ENCODE results near the gene NFIB.

The NFIB gene

DNA sequence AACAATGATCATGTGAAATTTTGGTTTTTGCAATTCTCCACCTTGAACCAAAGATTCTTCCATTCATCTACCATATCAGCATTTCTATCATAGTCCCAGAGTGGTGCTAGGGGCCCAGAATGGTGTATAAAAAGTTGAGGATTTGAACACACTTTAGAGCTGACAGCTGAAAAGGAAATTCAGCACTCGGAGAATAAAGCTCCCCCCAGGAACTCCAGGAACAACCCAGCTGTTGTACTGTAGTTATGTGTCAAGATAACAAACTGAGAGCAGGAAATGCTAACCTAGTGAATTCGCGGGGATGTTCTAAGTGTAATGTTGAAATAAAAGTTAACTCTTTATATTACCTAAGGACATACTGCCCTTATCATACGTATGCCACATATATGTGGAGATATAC, 216.7 kb downstream of the NFIB start:
- H3K27ac ChIP-seq, result peak overlapping the region; percentile 89

DNA sequence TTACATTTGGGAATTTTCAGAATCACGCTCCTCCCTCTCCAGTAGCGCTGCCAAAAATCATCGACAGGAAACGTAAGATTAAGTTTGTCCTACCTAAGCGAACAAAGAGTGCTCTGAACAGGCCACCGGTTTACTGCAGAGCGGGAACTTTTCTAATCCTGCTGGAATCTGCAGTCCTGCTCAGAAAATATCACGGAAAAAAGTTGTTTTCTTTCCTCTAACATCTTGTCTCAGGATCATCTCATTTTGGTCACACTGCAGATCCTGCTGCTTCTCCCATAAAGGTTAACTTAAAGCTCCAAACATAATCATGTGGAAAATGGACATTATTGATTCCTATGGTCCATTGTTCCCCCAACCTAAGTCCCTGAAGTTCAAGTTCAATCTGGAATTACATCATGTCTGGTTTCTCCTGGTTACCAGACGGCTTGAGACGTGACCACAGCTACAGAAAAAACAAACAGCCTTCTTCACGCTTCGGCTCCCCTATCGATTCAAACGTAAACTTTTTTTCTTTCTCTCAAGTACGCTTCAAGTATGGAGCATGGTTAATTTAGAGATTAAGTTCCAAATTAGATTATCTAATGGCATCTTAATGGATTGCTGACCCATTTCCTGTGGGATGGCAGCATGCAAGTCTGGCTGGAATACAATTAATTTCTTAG, 217.6 kb downstream of the NFIB start:
- TF ChIP-seq ZFX (IDR thresholded peaks at IDR 0.05; ENCODE audit: borderline replicate concordance), result no peak
- TF ChIP-seq, protein P1, sequence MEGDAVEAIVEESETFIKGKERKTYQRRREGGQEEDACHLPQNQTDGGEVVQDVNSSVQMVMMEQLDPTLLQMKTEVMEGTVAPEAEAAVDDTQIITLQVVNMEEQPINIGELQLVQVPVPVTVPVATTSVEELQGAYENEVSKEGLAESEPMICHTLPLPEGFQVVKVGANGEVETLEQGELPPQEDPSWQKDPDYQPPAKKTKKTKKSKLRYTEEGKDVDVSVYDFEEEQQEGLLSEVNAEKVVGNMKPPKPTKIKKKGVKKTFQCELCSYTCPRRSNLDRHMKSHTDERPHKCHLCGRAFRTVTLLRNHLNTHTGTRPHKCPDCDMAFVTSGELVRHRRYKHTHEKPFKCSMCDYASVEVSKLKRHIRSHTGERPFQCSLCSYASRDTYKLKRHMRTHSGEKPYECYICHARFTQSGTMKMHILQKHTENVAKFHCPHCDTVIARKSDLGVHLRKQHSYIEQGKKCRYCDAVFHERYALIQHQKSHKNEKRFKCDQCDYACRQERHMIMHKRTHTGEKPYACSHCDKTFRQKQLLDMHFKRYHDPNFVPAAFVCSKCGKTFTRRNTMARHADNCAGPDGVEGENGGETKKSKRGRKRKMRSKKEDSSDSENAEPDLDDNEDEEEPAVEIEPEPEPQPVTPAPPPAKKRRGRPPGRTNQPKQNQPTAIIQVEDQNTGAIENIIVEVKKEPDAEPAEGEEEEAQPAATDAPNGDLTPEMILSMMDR (IDR thresholded peaks at IDR 0.05), result no peak
- peak overlapping the region; percentile 89 for H3K27ac ChIP-seq

More for the DNA sequence above, 216.7 kb downstream of the NFIB start:
- TF ChIP-seq, protein P1 (IDR thresholded peaks at IDR 0.05), result no peak
- no peak for TF ChIP-seq ZFX (IDR thresholded peaks at IDR 0.05; ENCODE audit: borderline replicate concordance)

DNA sequence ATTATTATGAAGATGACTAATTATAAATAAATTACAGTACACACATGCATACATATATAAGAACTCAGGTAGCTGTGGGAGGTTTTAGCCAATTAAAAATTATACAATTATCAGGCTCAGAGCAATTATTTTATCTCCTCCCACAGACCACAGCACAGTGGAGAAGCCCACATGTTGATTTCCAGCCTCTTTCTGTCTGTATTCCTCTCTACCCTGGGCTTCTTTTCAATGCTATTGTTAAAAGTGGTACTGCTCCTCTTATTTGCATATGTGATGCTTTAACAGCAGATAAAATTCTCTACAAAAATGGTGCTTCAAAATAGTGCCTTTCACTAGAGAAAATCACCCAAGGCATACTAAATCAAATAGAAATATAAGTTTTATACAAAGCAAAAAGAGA, 218.7 kb downstream of the NFIB start:
- TF ChIP-seq ZFX (IDR thresholded peaks at IDR 0.05; ENCODE audit: borderline replicate concordance), result no peak
- TF ChIP-seq, protein P1 (IDR thresholded peaks at IDR 0.05), result no peak
- H3K27ac ChIP-seq, result peak overlapping the region; percentile 89

DNA sequence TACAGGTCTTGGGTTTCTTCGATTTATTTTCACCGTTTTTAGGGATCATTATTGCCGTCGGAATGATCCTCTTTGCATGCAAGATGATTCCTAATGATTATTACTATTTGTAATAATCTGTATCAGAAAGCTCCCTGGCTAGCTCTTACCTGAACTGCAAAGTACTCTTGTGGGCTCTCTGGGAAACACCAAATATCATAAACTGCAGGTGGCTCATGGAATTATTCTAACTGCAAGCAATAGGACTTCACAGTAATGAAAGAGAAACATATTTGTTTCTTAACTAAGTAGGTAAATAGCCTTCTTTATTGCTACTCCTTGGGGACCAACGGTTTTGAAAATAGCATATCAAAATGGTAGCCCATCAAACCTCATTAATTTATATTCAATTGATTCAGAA, 219.4 kb downstream of the NFIB start:
- TF ChIP-seq, protein P1 (IDR thresholded peaks at IDR 0.05), result no peak
- TF ChIP-seq ZFX (IDR thresholded peaks at IDR 0.05; ENCODE audit: borderline replicate concordance), result no peak
- H3K27ac ChIP-seq, result 0 out of 2 replicates have a peak overlapping the region, but pooled peaks have one; percentile 9

DNA sequence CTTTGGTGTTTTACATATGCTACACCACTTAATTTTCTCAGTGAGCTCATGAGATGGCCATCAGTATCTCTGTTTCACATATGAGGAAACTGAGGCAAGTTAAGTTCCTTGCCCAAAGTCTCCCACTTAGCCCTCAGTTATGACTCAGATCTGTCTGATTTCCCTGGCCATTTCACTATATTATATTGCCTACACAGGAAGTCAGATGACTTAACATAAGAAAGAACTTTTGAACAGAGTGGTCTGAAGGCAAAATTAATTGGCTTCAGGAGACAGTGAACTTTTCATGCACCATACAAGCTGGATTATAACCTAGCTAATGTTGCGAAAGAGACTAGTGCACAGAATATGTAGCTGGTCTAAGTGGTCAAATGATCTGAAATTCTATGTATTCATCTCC, 221.6 kb downstream of the NFIB start:
- no peak for TF ChIP-seq ZFX (IDR thresholded peaks at IDR 0.05; ENCODE audit: borderline replicate concordance)
- TF ChIP-seq, protein P1 (IDR thresholded peaks at IDR 0.05), result no peak
- no peak overlapping the region for H3K27ac ChIP-seq

DNA sequence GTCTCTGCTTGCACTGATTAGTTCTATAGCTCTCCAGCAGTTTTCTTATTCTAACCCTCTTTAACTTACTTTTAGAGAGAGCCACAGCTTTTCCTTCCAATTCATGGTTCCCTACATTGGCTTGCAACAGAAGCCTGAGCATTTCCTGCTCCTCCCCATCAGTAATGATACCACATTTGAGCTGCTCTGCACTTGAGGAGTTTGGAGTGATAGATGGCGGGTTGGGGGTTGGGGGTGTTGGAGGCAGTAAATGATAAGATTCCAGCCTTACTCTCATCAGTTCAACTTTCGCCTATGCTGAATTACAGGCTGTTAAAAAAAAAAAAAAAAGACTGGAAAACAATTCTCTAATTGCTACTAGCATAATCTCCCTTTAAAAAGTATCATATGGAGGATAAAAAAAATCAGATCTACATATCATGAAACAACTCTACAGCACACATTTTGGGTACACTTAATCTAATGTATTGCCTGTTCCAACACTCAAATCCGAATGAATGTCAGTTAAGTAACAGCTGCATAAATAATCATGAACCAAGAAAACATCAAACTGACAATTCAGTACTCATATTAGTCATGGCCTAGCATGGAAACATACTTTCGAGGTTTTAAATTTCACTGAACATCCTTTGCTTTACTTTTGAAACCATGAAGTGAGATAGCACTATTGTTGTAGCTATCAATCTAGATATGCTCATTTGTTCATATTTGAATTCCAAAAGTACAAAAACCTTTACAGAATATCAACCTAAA, 224.7 kb downstream of the NFIB start:
- H3K27ac ChIP-seq, result no peak overlapping the region
- TF ChIP-seq, protein P1 (IDR thresholded peaks at IDR 0.05), result no peak
- no peak for TF ChIP-seq ZFX (IDR thresholded peaks at IDR 0.05; ENCODE audit: borderline replicate concordance)

DNA sequence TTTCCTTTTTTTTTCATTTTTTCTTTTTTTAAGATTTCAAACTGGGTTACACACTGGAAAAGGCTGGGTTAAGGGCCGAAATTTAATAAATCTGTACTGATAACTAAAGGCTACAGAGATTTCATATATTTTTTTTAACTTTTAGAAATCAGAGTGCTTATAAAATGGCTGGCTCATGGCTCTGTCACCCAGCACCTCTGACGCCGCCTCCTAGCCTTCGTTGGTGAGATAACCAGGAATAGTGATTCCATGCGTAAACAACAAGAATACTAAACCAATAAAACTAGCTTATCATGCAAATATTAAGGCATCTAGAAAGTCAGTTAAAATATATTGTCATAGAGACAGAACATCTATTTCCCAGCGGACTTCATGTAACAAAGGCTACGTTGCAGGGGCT, 226.4 kb downstream of the NFIB start:
- TF ChIP-seq, protein P1 (IDR thresholded peaks at IDR 0.05), result no peak
- TF ChIP-seq ZFX (IDR thresholded peaks at IDR 0.05; ENCODE audit: borderline replicate concordance), result no peak
- no peak overlapping the region for H3K27ac ChIP-seq

All from 22Rv1 (cell line).